Spleen (tissue), 7 donors: ENCODE data around the gene MTG1.

Experiments used
- POLR2A ChIP-seq, 3 donors: fragments of 450-650 bp; IDR thresholded peaks; one replicate each; pipeline ENCODE4 v1.5.1; 2017; ENCODE audit warnings: antibody characterized with exemption in 3 of 3, mild to moderate bottlenecking in 1 of 3
- TF ChIP-seq, protein P1 (sequence below), 11 experiments: fragments of 200-600 bp in 7 of 11; fragments of 450-650 bp in 4 of 11; sonication (generic) in 4 of 11; IDR thresholded peaks in 8 of 11; conservative IDR thresholded peaks in 3 of 11; 1 replicate in 7 of 11; 2 replicates in 4 of 11; pipeline versions ENCODE4 v1.4.0 to v1.8.0; 2016 to 2021; ENCODE audit warnings: antibody characterized with exemption in 11 of 11, inconsistent platforms in 4 of 11, mild to moderate bottlenecking in 1 of 11
- donor health status: DM: no; HTN: no; CAD: no; lungs with moderate emphysema.
- donor health status: DM: no; HTN: no; CAD: no.
- donor health status: DM: no; HTN: no; CAD: no.

DNA sequence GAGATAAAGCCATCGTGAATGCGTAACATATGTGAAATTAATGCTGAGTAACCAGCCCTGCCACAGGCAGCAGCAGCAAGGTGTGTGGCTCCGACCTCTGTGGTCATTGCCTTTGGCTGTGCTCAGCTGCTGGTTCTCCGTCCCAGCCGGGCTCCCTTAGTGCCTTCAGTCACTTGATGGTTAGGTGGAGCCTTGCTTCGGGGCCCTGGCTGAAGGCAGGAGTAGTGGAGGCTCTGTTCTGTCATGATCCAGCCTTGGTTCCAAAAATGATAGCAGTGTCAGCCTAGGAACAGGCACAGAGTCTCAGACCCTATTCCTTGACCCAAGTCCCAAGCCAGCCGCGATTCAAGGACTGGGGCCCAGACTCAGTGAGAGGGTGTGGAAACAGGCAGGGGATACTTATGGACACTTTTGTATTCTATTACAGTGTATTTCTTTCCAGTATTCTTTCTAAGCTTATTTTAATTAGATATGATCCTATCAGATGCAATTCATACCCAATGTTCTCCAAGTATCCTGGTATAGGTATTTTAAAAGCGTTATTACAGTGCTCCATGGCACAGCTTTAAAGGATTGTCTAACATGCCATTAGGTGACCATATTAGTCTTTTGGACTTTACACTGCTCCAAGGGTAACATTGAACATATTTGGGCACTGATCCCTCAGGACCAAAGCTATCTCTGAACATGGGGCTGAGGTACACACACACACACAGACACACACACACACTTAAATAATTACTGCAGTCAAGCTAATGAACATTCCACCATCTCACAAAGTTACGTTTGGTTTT, 68.8 kb downstream of the MTG1 start:
- TF ChIP-seq POLR2A (IDR thresholded peaks at IDR 0.05), result no peak
- TF ChIP-seq, protein P1, sequence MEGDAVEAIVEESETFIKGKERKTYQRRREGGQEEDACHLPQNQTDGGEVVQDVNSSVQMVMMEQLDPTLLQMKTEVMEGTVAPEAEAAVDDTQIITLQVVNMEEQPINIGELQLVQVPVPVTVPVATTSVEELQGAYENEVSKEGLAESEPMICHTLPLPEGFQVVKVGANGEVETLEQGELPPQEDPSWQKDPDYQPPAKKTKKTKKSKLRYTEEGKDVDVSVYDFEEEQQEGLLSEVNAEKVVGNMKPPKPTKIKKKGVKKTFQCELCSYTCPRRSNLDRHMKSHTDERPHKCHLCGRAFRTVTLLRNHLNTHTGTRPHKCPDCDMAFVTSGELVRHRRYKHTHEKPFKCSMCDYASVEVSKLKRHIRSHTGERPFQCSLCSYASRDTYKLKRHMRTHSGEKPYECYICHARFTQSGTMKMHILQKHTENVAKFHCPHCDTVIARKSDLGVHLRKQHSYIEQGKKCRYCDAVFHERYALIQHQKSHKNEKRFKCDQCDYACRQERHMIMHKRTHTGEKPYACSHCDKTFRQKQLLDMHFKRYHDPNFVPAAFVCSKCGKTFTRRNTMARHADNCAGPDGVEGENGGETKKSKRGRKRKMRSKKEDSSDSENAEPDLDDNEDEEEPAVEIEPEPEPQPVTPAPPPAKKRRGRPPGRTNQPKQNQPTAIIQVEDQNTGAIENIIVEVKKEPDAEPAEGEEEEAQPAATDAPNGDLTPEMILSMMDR (IDR thresholded peaks at IDR 0.05 in 8 of 11, conservative IDR thresholded peaks at IDR 0.05 in 3 of 11), result no peak
